ENCODE results near the gene CMSS1. TPM values are rescaled to one million over a fixed set of nuclear protein-coding genes. Genes with fewer than 3 reads are reported as not detected.

Gene CMSS1
- total and polyA plus RNA-seq, 2 donors, result 14.7 to 25.0 TPM

DNA sequence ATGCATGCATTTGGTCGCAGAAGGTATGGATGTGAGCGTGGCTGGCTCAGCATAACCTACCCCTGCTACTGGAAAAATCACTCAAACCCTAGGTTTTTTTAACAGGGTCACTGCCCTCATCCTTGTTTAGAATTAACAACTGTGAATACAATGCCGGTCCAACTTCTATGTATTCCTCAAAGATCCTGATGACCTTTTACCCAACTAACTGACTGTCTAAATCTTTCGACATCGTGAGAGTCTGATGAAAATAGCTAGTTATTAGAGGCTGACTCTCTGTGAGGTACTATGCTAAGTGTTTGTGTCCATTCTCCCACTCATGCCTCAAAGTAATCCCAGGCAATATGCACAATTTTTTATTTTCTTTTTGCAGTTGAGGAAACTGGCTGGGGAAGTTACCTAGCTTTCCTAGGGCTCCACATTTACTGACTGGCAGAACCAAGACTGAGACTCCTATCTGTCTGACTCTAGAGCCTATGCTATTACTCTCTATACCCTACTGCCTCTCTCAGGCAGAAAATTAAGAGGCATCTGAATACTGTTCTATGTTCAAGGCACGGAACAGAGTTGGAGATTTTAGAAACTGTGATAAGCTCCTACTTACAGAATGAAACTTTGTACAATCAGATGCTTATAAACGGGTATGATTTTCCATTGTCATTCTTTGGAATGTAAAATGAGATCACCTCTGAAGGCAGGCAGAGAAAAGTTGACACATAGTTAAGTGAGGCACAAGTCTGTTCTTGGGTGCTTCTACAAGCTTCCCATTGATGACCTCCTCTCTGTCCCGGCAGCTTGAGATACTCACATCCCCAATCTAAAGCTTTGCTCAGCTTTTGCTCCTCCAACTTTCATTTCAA, 240.3 kb downstream of the CMSS1 start:
- H3K4me1 ChIP-seq (ENCODE audit: insufficient read depth), result no peaks in the 10 kb centered on the region
- 85% methylated on average over 8 of the region's 8 CpGs for WGBS
- H3K4me3 ChIP-seq (ENCODE audit: low read depth, low read length), result no peak overlapping the region
- no peaks in the 10 kb centered on the region for H3K36me3 ChIP-seq (ENCODE audit: insufficient read depth)
- no peak overlapping the region for H3K27ac ChIP-seq (ENCODE audit: low read depth)
- DNase-seq (ENCODE audit: extremely low spot score), result no peak

- H3K4me1 ChIP-seq (ENCODE audit: insufficient read depth), result no peaks in the 10 kb centered on the region
- 98% methylated on average over 3 of the region's 3 CpGs for WGBS
- DNase-seq (ENCODE audit: extremely low spot score), result no peak
- H3K27ac ChIP-seq (ENCODE audit: low read depth), result no peak overlapping the region
- H3K36me3 ChIP-seq (ENCODE audit: insufficient read depth), result no peaks in the 10 kb centered on the region
- no peak overlapping the region for H3K4me3 ChIP-seq (ENCODE audit: low read depth, low read length)
These were observed 241.8 kb downstream of the CMSS1 start for GRCh38 chr3:100059472-100059871.

GRCh38 chr3:100060685-100061484, 243.2 kb downstream of the CMSS1 start:
- Histone ChIP-seq H3K4me1 (ENCODE audit: insufficient read depth) (no peaks in the 10 kb centered on the region), H3K4me3 (ENCODE audit: low read depth, low read length) (no peak overlapping the region), H3K36me3 (ENCODE audit: insufficient read depth) (no peaks in the 10 kb centered on the region), H3K27ac (ENCODE audit: low read depth) (no peak overlapping the region)
- WGBS, result 70% methylated on average over 7 of the region's 7 CpGs
- DNase-seq (ENCODE audit: extremely low spot score), result no peak

GRCh38 chr3:100062665-100063064, 245.0 kb downstream of the CMSS1 start:
- no peak for DNase-seq (ENCODE audit: extremely low spot score)
- Histone ChIP-seq H3K4me1 (ENCODE audit: insufficient read depth) (no peaks in the 10 kb centered on the region), H3K36me3 (ENCODE audit: insufficient read depth) (no peaks in the 10 kb centered on the region), H3K4me3 (ENCODE audit: low read depth, low read length) (no peak overlapping the region), H3K27ac (ENCODE audit: low read depth) (no peak overlapping the region)
- WGBS, result 68% methylated on average over 4 of the region's 4 CpGs

- H3K4me1 ChIP-seq (ENCODE audit: insufficient read depth), result no peaks in the 10 kb centered on the region
- 41% methylated on average over 7 of the region's 7 CpGs for WGBS
- H3K27ac ChIP-seq (ENCODE audit: low read depth), result no peak overlapping the region
- H3K36me3 ChIP-seq (ENCODE audit: insufficient read depth), result no peaks in the 10 kb centered on the region
- no peak for DNase-seq (ENCODE audit: extremely low spot score)
- H3K4me3 ChIP-seq (ENCODE audit: low read depth, low read length), result no peak overlapping the region
These were observed 246.3 kb downstream of the CMSS1 start for GRCh38 chr3:100063929-100064461.

DNA sequence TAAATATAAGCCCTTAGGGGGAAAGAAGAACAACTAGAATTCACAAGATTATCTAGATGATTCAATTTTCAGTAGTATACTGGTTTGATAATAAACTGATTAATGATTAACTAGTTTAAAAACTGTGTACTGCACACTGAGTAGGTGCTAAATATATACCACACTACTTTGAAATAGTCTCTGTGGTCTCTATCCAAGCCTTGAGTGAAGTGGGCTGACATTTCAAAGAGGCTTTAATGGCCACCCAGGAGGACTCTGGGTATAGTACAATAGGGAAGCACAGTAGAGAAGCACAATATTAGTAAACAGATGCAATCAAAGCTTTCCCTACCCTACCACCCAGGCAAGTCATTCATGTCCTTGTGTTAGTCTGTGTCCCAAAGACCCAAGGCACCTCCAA, 249.9 kb downstream of the CMSS1 start:
- H3K36me3 ChIP-seq (ENCODE audit: insufficient read depth), result no peaks in the 10 kb centered on the region
- no peaks in the 10 kb centered on the region for H3K4me1 ChIP-seq (ENCODE audit: insufficient read depth)
- H3K4me3 ChIP-seq (ENCODE audit: low read depth, low read length), result no peak overlapping the region
- DNase-seq (ENCODE audit: extremely low spot score), result no peak
- no peak overlapping the region for H3K27ac ChIP-seq (ENCODE audit: low read depth)

DNA sequence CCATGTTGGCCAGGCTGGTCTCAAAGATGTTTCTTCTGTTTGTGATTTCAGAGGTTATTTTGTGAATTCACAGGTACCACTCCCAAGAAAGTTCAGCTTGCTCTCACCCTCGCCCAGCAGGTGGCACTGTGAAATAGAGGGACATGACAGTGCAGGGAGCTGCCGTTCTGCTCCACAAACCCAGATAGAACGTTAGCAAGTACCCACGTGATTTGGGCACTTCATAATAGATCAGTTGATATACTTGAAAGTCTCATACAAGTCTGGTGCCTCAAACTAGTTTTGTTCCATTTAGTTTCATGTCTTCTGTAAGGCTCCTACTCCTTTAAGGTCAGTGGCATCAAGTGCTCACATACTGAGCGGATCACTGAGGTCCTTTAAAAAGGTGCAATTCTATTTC, 251.2 kb downstream of the CMSS1 start:
- DNase-seq (ENCODE audit: extremely low spot score), result peak; percentile 37
- Histone ChIP-seq H3K36me3 (ENCODE audit: insufficient read depth) (no peaks in the 10 kb centered on the region), H3K4me1 (ENCODE audit: insufficient read depth) (no peaks in the 10 kb centered on the region), H3K4me3 (ENCODE audit: low read depth, low read length) (no peak overlapping the region), H3K27ac (ENCODE audit: low read depth) (no peak overlapping the region)
- WGBS, result 34% methylated on average over 5 of the region's 5 CpGs

DNA sequence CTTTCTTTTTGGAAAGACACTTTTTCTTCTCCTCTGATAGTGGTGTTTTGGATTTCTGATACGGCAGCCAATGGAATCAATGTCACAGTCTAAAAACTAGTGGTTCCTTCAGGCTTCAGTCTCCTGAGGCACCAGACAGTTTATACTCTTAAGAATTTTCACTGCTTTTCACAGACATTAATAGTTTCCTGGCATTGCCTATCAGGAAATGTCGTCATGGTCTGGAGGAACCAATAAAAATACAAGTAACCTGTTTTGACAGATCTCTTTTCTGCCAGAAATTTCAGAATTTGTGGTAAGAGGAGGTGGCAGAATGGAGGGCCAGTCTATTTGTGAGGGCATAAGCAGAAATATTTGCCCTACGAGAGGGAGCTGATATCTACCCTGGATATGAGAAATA, 251.8 kb downstream of the CMSS1 start:
- Histone ChIP-seq H3K4me3 (ENCODE audit: low read depth, low read length) (no peak overlapping the region), H3K27ac (ENCODE audit: low read depth) (no peak overlapping the region), H3K4me1 (ENCODE audit: insufficient read depth) (no peaks in the 10 kb centered on the region), H3K36me3 (ENCODE audit: insufficient read depth) (no peaks in the 10 kb centered on the region)
- DNase-seq (ENCODE audit: extremely low spot score), result no peak
- WGBS, result 73% methylated on average over 3 of the region's 3 CpGs

DNA sequence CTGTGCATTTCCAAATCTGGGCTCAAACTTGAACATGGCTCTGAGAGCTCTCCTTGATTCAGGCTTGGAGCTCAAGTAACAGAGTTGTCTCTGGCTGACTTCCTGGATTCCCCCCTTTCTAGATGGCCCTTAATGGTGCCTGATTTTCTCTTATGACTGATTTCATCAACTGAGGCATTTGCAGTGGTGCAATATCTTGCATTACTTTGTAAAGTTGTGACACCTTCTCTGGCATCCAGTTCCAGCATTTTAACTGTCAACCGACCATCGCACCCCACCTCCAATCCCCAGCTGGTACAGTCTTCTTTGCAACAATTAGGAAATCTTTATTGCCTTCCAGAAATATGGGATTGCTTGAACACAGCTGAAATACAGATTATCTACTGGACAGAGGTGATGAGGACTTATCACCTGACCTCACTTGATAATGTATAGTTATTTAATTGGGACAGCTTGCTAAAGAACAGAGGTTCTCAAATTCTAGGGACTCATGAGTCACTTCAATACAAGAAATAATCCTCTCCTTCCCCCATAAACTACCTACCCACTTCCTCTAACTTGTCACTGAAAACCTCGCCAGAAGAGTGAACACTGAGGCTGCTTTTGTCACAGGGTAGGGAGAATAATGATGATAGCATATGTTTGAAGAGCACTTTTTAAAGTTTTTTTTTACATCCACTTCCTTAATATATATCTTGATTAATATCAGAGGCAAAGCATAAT, 254.8 kb downstream of the CMSS1 start:
- H3K4me3 ChIP-seq (ENCODE audit: low read depth, low read length), result no peak overlapping the region
- no peak for DNase-seq (ENCODE audit: extremely low spot score)
- WGBS, result 89% methylated on average over 3 of the region's 3 CpGs
- H3K36me3 ChIP-seq (ENCODE audit: insufficient read depth), result no peaks in the 10 kb centered on the region
- no peak overlapping the region for H3K27ac ChIP-seq (ENCODE audit: low read depth)
- H3K4me1 ChIP-seq (ENCODE audit: insufficient read depth), result peaks cover 1% of the 10 kb centered on the region

- DNase-seq (ENCODE audit: extremely low spot score), result no peak
- peaks cover 1% of the 10 kb centered on the region for H3K4me1 ChIP-seq (ENCODE audit: insufficient read depth)
- H3K4me3 ChIP-seq (ENCODE audit: low read depth, low read length), result no peak overlapping the region
- WGBS, result 54% methylated on average over 1 of the region's 1 CpG
- no peaks in the 10 kb centered on the region for H3K36me3 ChIP-seq (ENCODE audit: insufficient read depth)
- peak overlapping the region; percentile 66 for H3K27ac ChIP-seq (ENCODE audit: low read depth)
These were observed 255.5 kb downstream of the CMSS1 start for GRCh38 chr3:100073049-100073713.

- Histone ChIP-seq H3K36me3 (ENCODE audit: insufficient read depth) (no peaks in the 10 kb centered on the region), H3K4me1 (ENCODE audit: insufficient read depth) (peaks cover 1% of the 10 kb centered on the region), H3K4me3 (ENCODE audit: low read depth, low read length) (no peak overlapping the region), H3K27ac (ENCODE audit: low read depth) (peak overlapping the region; percentile 66)
- peak; percentile 43 for DNase-seq (ENCODE audit: extremely low spot score)
- 25% methylated on average over 10 of the region's 10 CpGs for WGBS
These were observed 256.1 kb downstream of the CMSS1 start for GRCh38 chr3:100073714-100074307.

DNA sequence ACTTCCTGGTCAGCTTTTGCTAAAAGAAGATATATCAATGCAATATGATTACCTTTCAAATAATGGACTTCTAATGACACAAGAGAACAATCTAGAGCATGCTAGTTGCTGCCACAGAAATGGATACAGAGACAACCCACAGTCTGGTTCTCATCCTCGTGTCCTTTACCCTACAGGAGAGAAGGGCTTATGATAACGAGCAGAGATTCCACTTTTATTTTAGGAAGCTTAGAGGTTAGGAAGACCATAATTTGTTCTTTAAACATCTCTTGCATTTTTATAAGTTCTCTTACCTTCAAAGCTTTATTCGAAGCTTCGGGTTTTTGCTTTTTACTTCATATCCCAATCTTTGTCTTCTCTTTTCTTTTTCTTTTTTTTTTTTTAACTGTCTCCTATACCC, 257.5 kb downstream of the CMSS1 start:
- no peaks in the 10 kb centered on the region for H3K36me3 ChIP-seq (ENCODE audit: insufficient read depth)
- H3K4me1 ChIP-seq (ENCODE audit: insufficient read depth), result peaks cover 1% of the 10 kb centered on the region
- no peak overlapping the region for H3K4me3 ChIP-seq (ENCODE audit: low read depth, low read length)
- peak overlapping the region; percentile 29 for H3K27ac ChIP-seq (ENCODE audit: low read depth)
- 66% methylated on average over 4 of the region's 4 CpGs for WGBS
- DNase-seq (ENCODE audit: extremely low spot score), result no peak

Data from urinary bladder (tissue), 4 donors.